ENCODE data around the gene AGAP3. TPM values are rescaled to one million over a fixed set of nuclear protein-coding genes. Genes with fewer than 3 reads are reported as not detected.

AGAP3 gene
- total RNA-seq, 1 donor from 2014 or later, result 156 TPM

DNA sequence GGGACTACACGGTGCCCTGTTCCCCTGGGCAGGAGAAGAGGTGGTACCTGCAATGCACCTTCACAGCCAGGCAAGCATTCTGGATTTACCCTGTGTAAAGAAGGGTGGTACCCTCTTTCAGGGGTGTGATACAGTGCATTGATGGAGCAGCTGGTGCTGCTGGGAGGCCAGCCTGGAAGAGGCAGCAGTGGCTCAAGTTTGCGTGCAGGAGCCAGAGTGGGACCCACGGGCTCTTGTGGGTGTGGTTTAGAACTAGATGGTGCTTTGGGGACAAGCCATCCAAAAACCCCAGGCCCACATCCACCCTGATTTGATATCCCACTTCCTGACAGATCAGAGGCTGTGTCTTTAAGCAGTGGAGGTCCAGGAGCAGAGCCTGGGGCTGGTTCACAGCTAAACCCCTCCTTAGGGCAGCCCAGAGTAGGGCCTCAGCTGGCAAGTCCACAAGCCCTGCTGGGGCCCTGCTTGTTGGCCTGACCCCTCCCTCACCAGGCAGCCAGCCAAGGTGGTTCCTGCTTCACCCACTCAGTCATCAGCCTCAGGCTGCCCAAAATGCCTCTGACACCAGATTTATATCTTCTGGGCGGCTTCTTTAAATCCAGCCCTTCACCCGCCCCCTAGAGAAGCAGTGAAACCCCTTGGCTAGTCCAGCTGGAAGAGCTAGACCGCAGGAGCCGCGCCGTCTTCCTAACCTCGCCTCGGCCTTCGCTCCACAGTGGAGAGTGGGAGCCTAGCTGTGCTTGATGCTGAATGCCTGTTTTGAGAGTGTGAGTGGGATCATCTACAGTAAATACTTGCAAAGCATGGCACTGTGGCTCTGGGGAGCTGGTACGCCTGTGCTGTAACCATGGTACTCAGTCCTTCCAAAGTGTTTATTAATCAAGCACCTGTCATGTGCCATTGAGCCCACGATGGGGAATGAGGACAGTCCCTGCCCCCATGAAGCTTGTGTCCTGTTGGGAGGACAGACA is 39.4 kb upstream of the AGAP3 start:
- H3K4me1 Mint-ChIP-seq (ENCODE audit: low read depth, unreplicated experiment), result peaks cover 5% of the 10 kb centered on the region
- H3K4me1 ChIP-seq (ENCODE audit: insufficient read depth, low read length), result peaks cover 11% of the 10 kb centered on the region
- no peak overlapping the region for H3K4me2 ChIP-seq (ENCODE audit: low read length)
- H3K9ac ChIP-seq (ENCODE audit: low read length), result no peak overlapping the region
- peaks cover 8% of the 10 kb centered on the region for H3K36me3 Mint-ChIP-seq (ENCODE audit: low read depth, unreplicated experiment)
- H3K36me3 ChIP-seq (ENCODE audit: insufficient read depth, low read length), result no peaks in the 10 kb centered on the region
- peaks cover 8% of the 10 kb centered on the region for H3K27me3 Mint-ChIP-seq (ENCODE audit: low read depth, unreplicated experiment)
- DNase-seq (ENCODE audit: low read depth) (peak; percentile 57), FAIRE-seq (no peak)
- H3K27ac ChIP-seq (ENCODE audit: low read depth, low read length), result no peak overlapping the region
- TF ChIP-seq, protein P1, sequence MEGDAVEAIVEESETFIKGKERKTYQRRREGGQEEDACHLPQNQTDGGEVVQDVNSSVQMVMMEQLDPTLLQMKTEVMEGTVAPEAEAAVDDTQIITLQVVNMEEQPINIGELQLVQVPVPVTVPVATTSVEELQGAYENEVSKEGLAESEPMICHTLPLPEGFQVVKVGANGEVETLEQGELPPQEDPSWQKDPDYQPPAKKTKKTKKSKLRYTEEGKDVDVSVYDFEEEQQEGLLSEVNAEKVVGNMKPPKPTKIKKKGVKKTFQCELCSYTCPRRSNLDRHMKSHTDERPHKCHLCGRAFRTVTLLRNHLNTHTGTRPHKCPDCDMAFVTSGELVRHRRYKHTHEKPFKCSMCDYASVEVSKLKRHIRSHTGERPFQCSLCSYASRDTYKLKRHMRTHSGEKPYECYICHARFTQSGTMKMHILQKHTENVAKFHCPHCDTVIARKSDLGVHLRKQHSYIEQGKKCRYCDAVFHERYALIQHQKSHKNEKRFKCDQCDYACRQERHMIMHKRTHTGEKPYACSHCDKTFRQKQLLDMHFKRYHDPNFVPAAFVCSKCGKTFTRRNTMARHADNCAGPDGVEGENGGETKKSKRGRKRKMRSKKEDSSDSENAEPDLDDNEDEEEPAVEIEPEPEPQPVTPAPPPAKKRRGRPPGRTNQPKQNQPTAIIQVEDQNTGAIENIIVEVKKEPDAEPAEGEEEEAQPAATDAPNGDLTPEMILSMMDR (IDR thresholded peaks at IDR 0.05; ENCODE audit: insufficient read depth, low read depth, low read length), result no peak
- TF ChIP-seq EZH2 (IDR thresholded peaks at IDR 0.05; ENCODE audit: insufficient read depth, low read length), result no peak
- H3K9me3 Mint-ChIP-seq (ENCODE audit: unreplicated experiment), result no peaks in the 10 kb centered on the region
- H3K4me3 ChIP-seq (ENCODE audit: insufficient read depth, low read depth, low read length), result no peak overlapping the region
- H3K27me3 ChIP-seq (ENCODE audit: insufficient read depth, low read length), result peaks cover 5% of the 10 kb centered on the region
- no peaks in the 10 kb centered on the region for H3K9me3 ChIP-seq (ENCODE audit: insufficient read depth, low read depth, low read length)
- no peak overlapping the region for H3K4me3 Mint-ChIP-seq (ENCODE audit: unreplicated experiment)
- H4K20me1 ChIP-seq (ENCODE audit: insufficient read depth, low read length), result peaks cover 10% of the 10 kb centered on the region
- H3K27ac Mint-ChIP-seq (ENCODE audit: unreplicated experiment), result peak overlapping the region; percentile 28
- H3K79me2 ChIP-seq (ENCODE audit: insufficient read depth, low read length), result no peaks in the 10 kb centered on the region
- H2AFZ ChIP-seq (ENCODE audit: low read depth, low read length), result no peak overlapping the region

DNA sequence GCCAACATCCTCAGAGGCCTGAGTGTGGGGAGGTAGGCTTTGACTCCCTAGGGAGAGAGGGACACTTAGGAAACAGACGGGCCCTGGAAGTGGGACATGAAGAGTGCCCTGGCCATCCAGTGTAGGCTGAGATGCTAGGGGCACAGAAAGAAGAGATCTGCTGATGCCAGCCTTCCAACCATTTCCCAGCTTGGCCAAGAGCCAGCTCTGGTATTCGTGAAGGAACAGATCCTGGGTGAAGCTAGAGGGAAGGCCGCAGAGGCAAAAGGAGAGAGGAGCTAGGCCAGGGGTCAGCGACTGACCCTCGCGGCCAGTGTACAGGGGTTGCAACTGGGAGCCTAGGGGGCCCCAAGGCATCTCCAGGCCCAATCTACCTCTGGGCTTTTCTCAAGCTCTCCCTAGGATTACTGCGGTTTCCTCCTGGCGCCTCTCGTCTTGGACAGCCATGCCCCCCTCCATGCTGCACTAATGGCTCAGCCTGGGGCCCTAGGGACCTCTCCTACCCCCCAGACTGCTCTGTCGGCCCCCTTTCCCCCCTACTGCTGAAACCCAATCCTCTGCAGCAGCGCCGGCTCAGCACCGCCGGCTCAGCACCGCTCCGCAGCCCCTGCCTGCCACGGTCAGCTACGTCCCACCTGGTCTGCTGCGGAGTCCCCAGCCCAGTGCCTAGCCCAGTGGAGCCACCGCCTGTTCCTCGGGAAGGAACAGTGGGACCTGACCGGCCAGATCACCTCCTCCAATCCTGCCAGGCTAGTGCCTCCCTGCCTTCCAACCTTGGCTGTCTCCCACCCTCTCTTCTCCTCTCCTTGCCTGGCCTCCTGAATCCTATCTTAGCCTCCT is 38.1 kb upstream of the AGAP3 start, which contains the start of gene ASIC3:
Gene ASIC3 (plus strand): TSS at position 556 of the 840 bp plus-strand sequence. CDS start 355 bp downstream, outside the sequence.
- H3K27ac Mint-ChIP-seq (ENCODE audit: unreplicated experiment), result peak within 1 kb of the TSS; percentile 77
- no peak for DNase-seq (ENCODE audit: low read depth)
- Histone ChIP-seq H3K36me3 (ENCODE audit: insufficient read depth, low read length) (no peaks in the 10 kb centered on the region), H3K27ac (ENCODE audit: low read depth, low read length) (no peak within 1 kb of the TSS), H3K4me1 (ENCODE audit: insufficient read depth, low read length) (peaks cover 11% of the 10 kb centered on the region), H3K9me3 (ENCODE audit: insufficient read depth, low read depth, low read length) (no peaks in the 10 kb centered on the region), H3K4me3 (ENCODE audit: insufficient read depth, low read depth, low read length) (no peak within 1 kb of the TSS), H4K20me1 (ENCODE audit: insufficient read depth, low read length) (peaks cover 19% of the 10 kb centered on the region), H3K4me2 (ENCODE audit: low read length) (no peak within 1 kb of the TSS), H3K27me3 (ENCODE audit: insufficient read depth, low read length) (peaks cover 5% of the 10 kb centered on the region), H2AFZ (ENCODE audit: low read depth, low read length) (no peak within 1 kb of the TSS), H3K9ac (ENCODE audit: low read length) (no peak within 1 kb of the TSS), H3K79me2 (ENCODE audit: insufficient read depth, low read length) (no peaks in the 10 kb centered on the region)
- no peak for FAIRE-seq
- H3K27me3 Mint-ChIP-seq (ENCODE audit: low read depth, unreplicated experiment), result peaks cover 14% of the 10 kb centered on the region
- TF ChIP-seq, protein P1 (IDR thresholded peaks at IDR 0.05; ENCODE audit: insufficient read depth, low read depth, low read length), result no peak
- no peak for TF ChIP-seq EZH2 (IDR thresholded peaks at IDR 0.05; ENCODE audit: insufficient read depth, low read length)
- H3K9me3 Mint-ChIP-seq (ENCODE audit: unreplicated experiment), result no peaks in the 10 kb centered on the region
- H3K4me1 Mint-ChIP-seq (ENCODE audit: low read depth, unreplicated experiment), result peaks cover 5% of the 10 kb centered on the region
- H3K36me3 Mint-ChIP-seq (ENCODE audit: low read depth, unreplicated experiment), result peaks cover 14% of the 10 kb centered on the region
- H3K4me3 Mint-ChIP-seq (ENCODE audit: unreplicated experiment), result no peak within 1 kb of the TSS

Data from astrocyte (in vitro differentiated cells and primary cell).